Peyer's patch (tissue), 4 donors: ENCODE measurements around the gene C6orf47.
A peak's percentile ranks its signal among the peaks of the same experiment; 100 is the strongest.

Source experiments
- POLR2A ChIP-seq, 2 donors: fragments of 450-650 bp; IDR thresholded peaks; one replicate each; pipeline ENCODE4 v1.5.1; 2017; ENCODE audit warnings: antibody characterized with exemption in 2 of 2, mild to moderate bottlenecking in 2 of 2, moderate library complexity in 2 of 2
- TF ChIP-seq, protein P1 (sequence below), 6 experiments: fragments of 450-650 bp in 4 of 6; fragments of 200-600 bp in 2 of 6; sonication (generic) in 1 of 6; IDR thresholded peaks; one replicate each; pipeline ENCODE4 v1.5.1; 2017 to 2019; ENCODE audit warnings: antibody characterized with exemption in 6 of 6, mild to moderate bottlenecking in 3 of 6, moderate library complexity in 1 of 6

DNA sequence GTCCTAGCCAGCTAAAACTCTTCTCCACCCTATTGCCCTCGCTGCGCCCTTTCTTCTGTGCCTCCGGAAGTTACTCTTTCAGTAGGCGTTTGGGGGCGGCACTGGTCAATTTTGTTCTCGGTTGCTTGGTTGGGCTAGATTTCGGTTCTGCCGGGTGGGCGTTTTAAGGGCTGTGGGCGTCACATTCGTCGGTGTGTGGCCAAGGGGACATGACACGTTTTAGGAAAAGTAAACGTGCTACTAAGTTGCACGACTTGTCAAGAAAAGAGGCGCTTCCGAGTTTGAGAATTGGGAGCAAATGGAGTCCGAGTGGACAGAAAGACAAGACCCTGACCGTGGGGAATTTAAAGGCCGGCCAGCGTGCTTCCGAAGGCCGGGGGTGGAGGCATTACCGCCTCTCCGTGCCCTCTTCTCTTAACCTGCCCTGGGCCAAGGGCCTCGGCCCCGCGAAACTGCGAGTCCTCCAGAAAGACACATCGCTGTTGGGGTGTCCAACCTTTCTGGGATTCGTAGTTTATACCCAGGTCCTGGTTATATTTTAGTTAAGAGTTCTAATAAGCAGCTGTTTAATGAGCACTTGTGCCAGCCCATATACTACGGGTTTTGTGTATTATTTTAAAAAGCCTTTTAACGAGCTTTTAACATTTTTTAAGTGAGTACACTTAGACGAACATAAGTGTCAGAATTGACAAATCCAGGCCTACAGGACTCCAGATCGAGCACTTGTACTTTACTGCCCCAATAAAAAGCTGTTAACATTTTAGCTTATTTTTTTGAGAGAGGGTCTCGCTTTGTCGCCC is 7.5 kb downstream of the C6orf47 start:
- TF ChIP-seq, protein P1, sequence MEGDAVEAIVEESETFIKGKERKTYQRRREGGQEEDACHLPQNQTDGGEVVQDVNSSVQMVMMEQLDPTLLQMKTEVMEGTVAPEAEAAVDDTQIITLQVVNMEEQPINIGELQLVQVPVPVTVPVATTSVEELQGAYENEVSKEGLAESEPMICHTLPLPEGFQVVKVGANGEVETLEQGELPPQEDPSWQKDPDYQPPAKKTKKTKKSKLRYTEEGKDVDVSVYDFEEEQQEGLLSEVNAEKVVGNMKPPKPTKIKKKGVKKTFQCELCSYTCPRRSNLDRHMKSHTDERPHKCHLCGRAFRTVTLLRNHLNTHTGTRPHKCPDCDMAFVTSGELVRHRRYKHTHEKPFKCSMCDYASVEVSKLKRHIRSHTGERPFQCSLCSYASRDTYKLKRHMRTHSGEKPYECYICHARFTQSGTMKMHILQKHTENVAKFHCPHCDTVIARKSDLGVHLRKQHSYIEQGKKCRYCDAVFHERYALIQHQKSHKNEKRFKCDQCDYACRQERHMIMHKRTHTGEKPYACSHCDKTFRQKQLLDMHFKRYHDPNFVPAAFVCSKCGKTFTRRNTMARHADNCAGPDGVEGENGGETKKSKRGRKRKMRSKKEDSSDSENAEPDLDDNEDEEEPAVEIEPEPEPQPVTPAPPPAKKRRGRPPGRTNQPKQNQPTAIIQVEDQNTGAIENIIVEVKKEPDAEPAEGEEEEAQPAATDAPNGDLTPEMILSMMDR (IDR thresholded peaks at IDR 0.05), result no peak
- TF ChIP-seq POLR2A (IDR thresholded peaks at IDR 0.05), result peak; percentile 31 to 88
